Measurements from ENCODE around the gene NR5A1. TPM values are rescaled to one million over a fixed set of nuclear protein-coding genes. Genes with fewer than 3 reads are reported as not detected.

NR5A1 gene
- total and polyA plus RNA-seq, 10 of the 15 experiments (the other 5 are each of a cell fraction or from before 2014, with no cell fraction given): 0.06 to 0.24 (median 0.08) TPM; not detected in 5

DNA sequence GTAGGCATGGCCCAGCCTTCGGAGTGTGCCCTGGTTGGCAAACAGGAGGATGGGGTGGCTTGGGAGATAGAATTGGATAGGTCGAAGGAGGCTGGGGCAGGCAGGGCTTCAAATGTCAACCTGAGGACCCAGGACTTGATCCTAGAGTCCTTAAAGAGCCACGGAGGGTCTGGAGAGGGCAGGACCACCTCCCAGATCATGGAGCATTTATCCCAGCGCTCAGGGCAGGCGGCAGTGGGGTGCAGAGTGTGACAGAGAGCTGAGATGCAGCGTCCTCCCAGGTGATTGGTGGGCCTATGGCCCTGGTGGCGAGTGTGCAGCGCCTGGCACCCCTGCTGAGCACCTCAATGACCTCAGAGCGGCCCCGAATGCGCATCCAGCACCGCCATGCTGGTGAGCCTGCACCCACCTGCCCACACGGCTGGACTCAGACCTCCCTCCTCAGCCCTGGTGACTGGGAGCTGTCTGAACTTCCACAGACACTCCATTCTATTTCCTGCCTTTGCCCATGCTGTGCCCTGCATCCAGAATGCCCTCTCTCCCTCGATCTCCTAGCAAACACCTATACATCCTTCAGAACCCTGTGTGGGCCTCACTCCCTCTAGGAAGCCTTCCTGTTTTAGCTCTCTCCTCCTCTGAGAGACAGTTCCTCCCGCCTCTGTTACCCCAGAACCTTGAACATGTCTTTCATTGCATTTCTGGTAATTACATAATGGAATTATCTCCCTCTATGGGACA, 50.7 kb downstream of the NR5A1 start:
- 38% methylated on average over 15 of the region's 15 CpGs for WGBS (ENCODE audit: insufficient coverage, insufficient replicate concordance, low lambda C conversion rate, missing lambda C conversion rate)
- FAIRE-seq: no peak
- CTCF ChIA-PET: interaction anchor here (1.0 kb wide), 1 partner anchor 83 kb away, joined by 3 read pairs; no protein-coding TSS in a partner anchor

More for the DNA sequence above, 50.7 kb downstream of the NR5A1 start:
- Histone ChIP-seq H3K9ac (ENCODE audit: control insufficient read depth, insufficient read depth, low read length) (no peak overlapping the region), H3K4me1 (ENCODE audit: control insufficient read depth, insufficient read depth, low read length) (no peaks in the 10 kb centered on the region), H3K27me3 (replicated peaks in 1 of 2; ENCODE audit: control insufficient read depth in 2 of 2, insufficient read depth in 2 of 2, low read length in 1 of 2) (peaks cover 0 to 1% of the 10 kb centered on the region in 2 experiments; a peak in 3 of 4 replicates), H3K4me3 (no peak overlapping the region), H2AFZ (ENCODE audit: control insufficient read depth, low read depth, low read length) (no peak overlapping the region), H3K79me2 (ENCODE audit: control insufficient read depth, insufficient read depth, low read length) (no peaks in the 10 kb centered on the region), H3K9me3 (replicated peaks; ENCODE audit: control insufficient read depth, insufficient read depth, low read length) (no peaks in the 10 kb centered on the region), H3K27ac (ENCODE audit: control insufficient read depth, insufficient read depth) (no peak overlapping the region), H3K36me3 (ENCODE audit: control insufficient read depth in 2 of 2, insufficient read depth in 2 of 2, low read length in 1 of 2) (no peaks in the 10 kb centered on the region), H3K4me2 (ENCODE audit: control insufficient read depth, insufficient read depth) (no peak overlapping the region), H4K20me1 (ENCODE audit: control insufficient read depth, insufficient read depth) (no peaks in the 10 kb centered on the region)
- ChIA-PET POLR2A (no interaction called here), RAD21 (ENCODE audit: unreplicated experiment) (no interaction called here), SMC1A (ENCODE audit: uncharacterized antibody, unreplicated experiment) (no interaction called here)
- TF ChIP-seq, protein P1, sequence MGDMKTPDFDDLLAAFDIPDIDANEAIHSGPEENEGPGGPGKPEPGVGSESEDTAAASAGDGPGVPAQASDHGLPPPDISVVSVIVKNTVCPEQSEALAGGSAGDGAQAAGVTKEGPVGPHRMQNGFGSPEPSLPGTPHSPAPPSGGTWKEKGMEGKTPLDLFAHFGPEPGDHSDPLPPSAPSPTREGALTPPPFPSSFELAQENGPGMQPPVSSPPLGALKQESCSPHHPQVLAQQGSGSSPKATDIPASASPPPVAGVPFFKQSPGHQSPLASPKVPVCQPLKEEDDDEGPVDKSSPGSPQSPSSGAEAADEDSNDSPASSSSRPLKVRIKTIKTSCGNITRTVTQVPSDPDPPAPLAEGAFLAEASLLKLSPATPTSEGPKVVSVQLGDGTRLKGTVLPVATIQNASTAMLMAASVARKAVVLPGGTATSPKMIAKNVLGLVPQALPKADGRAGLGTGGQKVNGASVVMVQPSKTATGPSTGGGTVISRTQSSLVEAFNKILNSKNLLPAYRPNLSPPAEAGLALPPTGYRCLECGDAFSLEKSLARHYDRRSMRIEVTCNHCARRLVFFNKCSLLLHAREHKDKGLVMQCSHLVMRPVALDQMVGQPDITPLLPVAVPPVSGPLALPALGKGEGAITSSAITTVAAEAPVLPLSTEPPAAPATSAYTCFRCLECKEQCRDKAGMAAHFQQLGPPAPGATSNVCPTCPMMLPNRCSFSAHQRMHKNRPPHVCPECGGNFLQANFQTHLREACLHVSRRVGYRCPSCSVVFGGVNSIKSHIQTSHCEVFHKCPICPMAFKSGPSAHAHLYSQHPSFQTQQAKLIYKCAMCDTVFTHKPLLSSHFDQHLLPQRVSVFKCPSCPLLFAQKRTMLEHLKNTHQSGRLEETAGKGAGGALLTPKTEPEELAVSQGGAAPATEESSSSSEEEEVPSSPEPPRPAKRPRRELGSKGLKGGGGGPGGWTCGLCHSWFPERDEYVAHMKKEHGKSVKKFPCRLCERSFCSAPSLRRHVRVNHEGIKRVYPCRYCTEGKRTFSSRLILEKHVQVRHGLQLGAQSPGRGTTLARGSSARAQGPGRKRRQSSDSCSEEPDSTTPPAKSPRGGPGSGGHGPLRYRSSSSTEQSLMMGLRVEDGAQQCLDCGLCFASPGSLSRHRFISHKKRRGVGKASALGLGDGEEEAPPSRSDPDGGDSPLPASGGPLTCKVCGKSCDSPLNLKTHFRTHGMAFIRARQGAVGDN (IDR thresholded peaks at IDR 0.05): no peak
- TF ChIP-seq ZSCAN29 (IDR thresholded peaks at IDR 0.05) (no peak), JUNB (IDR thresholded peaks at IDR 0.05) (no peak), HDAC6 (IDR thresholded peaks at IDR 0.05; ENCODE audit: unreplicated experiment) (no peak), NRF1 (conservative IDR thresholded peaks at IDR 0.05; ENCODE audit: low read depth, low read length) (no peak), FOXM1 (IDR thresholded peaks at IDR 0.05; ENCODE audit: low read depth, low read length) (no peak), IRF4 (IDR thresholded peaks at IDR 0.05; ENCODE audit: low read depth, low read length) (no peak), KDM1A (IDR thresholded peaks at IDR 0.05; ENCODE audit: borderline replicate concordance) (no peak)
- no TSS peak for BruUV-seq (replicated peaks)
- DNase-seq (ENCODE audit: low read depth, low spot score) (no peak), ATAC-seq (no peak; the same call in 2 of the 3 replicates)
- in situ Hi-C loops (cut with MboI): no loop called here
- intact Hi-C loops (cut with micrococcal nuclease; ENCODE audit: unreplicated experiment): no loop called here
